T-helper 9 cell (primary cell): ENCODE results near the gene JAML.
A peak's percentile ranks its signal among the peaks of the same experiment; 100 is the strongest.

Source experiments
- DNase-seq: peaks from one replicate; pipeline ENCODE4 v3.0.0-alpha.2; 2020
- total RNA-seq, 2 donors: gene quantifications; one replicate each; lab custom pipeline; 2026; lab: John Stamatoyannopoulos, UW

JAML gene
- total RNA-seq: 80.8 to 348 reads per million in 2 donors

- DNase-seq: peak; percentile 47
Measured at GRCh38 chr11:118224511-118225188, at the start of gene JAML. Gene JAML, minus strand, starts transcription at chr11:118225011. Its CDS starts 10,145 bp downstream, at chr11:118214866.

- no peak for DNase-seq
Measured at GRCh38 chr11:118274186-118274585, 49.4 kb upstream of the JAML start.

- no peak for DNase-seq
Measured at GRCh38 chr11:118272001-118272400, 47.2 kb upstream of the JAML start.

- no peak for DNase-seq
Measured at GRCh38 chr11:118267486-118267885, 42.7 kb upstream of the JAML start.

- DNase-seq: no peak
Measured at GRCh38 chr11:118265954-118266353, 41.1 kb upstream of the JAML start.

- no peak for DNase-seq
Measured at GRCh38 chr11:118264569-118265465, 40.0 kb upstream of the JAML start.

GRCh38 chr11:118263695-118264568 is 39.1 kb upstream of the JAML start, which contains the start of gene MPZL2:
Gene MPZL2, minus strand, starts transcription at chr11:118264297. Its CDS starts 144 bp downstream, at chr11:118264153.
- DNase-seq: no peak

- DNase-seq: no peak
Measured at GRCh38 chr11:118263112-118263511, 38.3 kb upstream of the JAML start.

- DNase-seq: no peak
Measured at GRCh38 chr11:118260353-118260752, 35.5 kb upstream of the JAML start.

- no peak for DNase-seq
Measured at GRCh38 chr11:118259138-118259537, 34.3 kb upstream of the JAML start.

- DNase-seq: no peak
Measured at GRCh38 chr11:118258410-118258809, 33.6 kb upstream of the JAML start.

GRCh38 chr11:118252688-118253087 is 27.9 kb upstream of the JAML start:
- DNase-seq: no peak

GRCh38 chr11:118251858-118252652 is 27.2 kb upstream of the JAML start, which contains the start of gene MPZL3:
Gene MPZL3, minus strand, starts transcription at chr11:118252365. Its CDS starts 71 bp downstream, at chr11:118252294.
- DNase-seq: peak; percentile 74

GRCh38 chr11:118247041-118247440 is 22.2 kb upstream of the JAML start:
- DNase-seq: no peak

- DNase-seq: no peak
Measured at GRCh38 chr11:118245936-118246562, 21.2 kb upstream of the JAML start.

GRCh38 chr11:118243993-118244762 is 19.4 kb upstream of the JAML start:
- DNase-seq: no peak

- no peak for DNase-seq
Measured at GRCh38 chr11:118243161-118243560, 18.4 kb upstream of the JAML start.

GRCh38 chr11:118241764-118242098 is 16.9 kb upstream of the JAML start:
- DNase-seq: no peak

GRCh38 chr11:118240999-118241763 is 16.4 kb upstream of the JAML start:
- DNase-seq: peak; percentile 43
